Activated CD4-positive, alpha-beta memory T cell treated with anti-CD3 and anti-CD28 coated beads, Interleukin-2, amount 10 ng/mL, durations not matched to agents 7 days and 5 days (primary cell): ENCODE results near the gene TBC1D9. TPM values are rescaled to one million over a fixed set of nuclear protein-coding genes. Genes with fewer than 3 reads are reported as not detected.

Experiments
- CTCF ChIA-PET: fragments of 350-600 bp; sonication (Branson Sonifier 250); formaldehyde crosslinking; loops from one replicate; lab custom pipeline; 2021; ENCODE audit warnings: antibody characterized with exemption, inconsistent platforms; lab: Charles Lee
- POLR2A ChIA-PET: fragments of 350-600 bp; sonication (Branson Sonifier 250); formaldehyde crosslinking; loops from one replicate; lab custom pipeline; 2021; ENCODE audit warnings: antibody characterized with exemption; lab: Charles Lee
- DNase-seq: peaks from one replicate; pipeline ENCODE4 v3.0.0-alpha.2; 2020
- H3K27ac Mint-ChIP-seq: one replicate; pipeline ENCODE4 v1.8.0; 2021; ENCODE audit warnings: mild to moderate bottlenecking, mixed read lengths
- H3K27me3 Mint-ChIP-seq: one replicate; pipeline ENCODE4 v1.8.0; 2021; ENCODE audit warnings: mixed read lengths
- H3K36me3 Mint-ChIP-seq: one replicate; pipeline ENCODE4 v1.8.0; 2021; ENCODE audit warnings: low read depth, mixed read lengths
- H3K4me1 Mint-ChIP-seq: one replicate; pipeline ENCODE4 v1.8.0; 2021; ENCODE audit warnings: mixed read lengths
- H3K4me3 Mint-ChIP-seq: one replicate; pipeline ENCODE4 v1.8.0; 2021; ENCODE audit warnings: mild to moderate bottlenecking, mixed read lengths
- H3K9me3 Mint-ChIP-seq: one replicate; pipeline ENCODE4 v1.8.0; 2021; ENCODE audit warnings: mixed read lengths
- total RNA-seq, 2 experiments: library from RNA; stranded (reverse); gene quantifications; one replicate each; pipeline ENCODE4 v1.2.3, GENCODE V29; 2021

The TBC1D9 gene
- total RNA-seq, 2 experiments from 2014 or later: 0.15 TPM; not detected in 1

DNA sequence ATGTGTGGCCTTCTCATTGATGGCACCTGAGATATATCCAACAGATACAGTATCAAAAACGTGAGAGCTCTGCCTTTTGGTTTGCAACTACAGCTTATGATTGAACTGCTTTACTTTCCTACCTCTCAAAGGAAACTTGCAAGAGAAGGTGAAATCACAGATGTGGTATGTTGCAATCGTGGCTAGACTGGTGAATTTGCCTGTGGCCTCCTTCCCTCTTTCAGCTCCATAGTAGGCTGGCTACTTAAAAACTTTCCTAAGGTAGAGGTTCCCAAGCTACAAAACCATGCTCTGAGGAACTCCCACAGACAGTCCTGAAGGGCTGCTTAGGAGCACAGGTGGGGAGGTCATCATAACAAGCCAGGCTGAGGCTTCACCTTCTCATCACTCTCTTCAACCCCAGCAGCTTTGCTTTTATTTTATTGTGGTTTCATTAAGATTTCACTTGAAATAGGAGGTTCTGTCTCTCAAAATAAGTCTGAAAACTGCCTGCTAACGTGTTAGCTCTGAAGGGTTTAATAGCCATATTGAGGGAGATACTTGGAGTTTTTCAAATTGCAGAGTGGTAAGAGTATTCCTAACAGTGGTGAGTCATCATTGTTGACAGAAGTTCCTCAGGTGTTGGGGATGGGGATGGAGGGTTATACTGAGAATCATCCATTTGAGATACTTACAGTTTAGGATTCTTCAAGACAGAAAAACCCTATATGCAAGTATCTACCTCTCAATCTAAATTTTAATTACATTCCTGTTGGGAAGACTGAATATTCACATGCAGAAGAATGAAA is 93.9 kb downstream of the TBC1D9 start:
- Mint-ChIP-seq H3K9me3 (no peaks in the 10 kb centered on the region), H3K27ac (no peak overlapping the region), H3K4me3 (no peak overlapping the region), H3K27me3 (peaks cover 7% of the 10 kb centered on the region), H3K36me3 (no peaks in the 10 kb centered on the region), H3K4me1 (peaks cover 4% of the 10 kb centered on the region)
- CTCF ChIA-PET: no interaction called here
- no peak for DNase-seq
- POLR2A ChIA-PET: no interaction called here

DNA sequence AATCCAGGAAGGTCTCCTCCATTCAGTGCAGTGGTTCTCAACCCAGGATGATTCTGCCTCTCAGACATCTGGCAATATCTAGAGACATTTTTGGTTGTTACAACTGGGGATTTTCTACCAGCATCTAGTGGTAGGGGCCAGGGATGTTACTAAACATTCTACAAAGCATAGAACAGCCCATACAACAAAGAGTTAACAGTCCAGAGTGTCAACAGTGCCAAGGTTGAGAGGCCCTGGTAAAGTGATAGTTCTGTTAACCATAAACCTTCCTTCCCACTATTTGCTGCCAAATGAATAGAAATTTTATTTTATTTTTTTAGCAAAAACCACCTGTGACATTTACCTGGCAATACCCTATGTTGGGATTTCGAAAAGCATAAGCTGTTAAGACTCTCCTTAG is 94.6 kb downstream of the TBC1D9 start:
- POLR2A ChIA-PET: no interaction called here
- CTCF ChIA-PET: no interaction called here
- H3K27me3 Mint-ChIP-seq: peaks cover 7% of the 10 kb centered on the region

DNA sequence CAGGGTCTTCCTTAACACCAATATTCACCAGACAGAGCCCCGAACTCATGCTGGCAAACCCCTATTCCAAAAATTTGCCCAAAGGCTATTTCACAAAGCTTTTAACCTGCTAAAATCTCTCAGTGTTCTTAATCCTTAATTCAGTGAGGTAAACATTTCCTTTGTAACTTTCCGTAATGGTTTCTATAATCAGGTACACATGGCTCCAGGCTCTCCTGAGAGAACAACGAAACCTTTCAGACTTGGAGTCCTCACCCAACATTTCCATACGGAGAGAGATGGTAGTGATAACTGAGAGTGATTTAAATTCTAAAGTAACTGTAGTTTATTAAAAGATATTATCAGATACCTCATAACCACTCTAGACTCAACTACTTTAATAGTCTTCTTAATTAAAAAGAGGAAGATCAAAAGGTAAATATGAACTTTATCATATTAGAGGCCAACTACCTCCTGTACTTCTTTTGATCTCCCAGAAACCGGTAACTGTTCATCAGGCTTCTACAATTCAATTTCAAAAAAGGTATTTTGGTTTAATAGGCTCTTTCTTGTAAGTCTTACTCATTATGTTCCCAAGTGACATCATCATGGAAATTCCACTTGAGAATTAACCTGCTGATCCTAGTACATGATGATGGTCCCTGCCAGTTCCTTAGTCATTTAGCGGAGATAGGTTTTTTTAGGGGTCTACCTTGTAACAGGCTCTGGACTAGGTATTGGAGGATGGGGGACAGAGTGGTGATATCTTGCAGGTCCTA is 96.1 kb downstream of the TBC1D9 start:
- H3K9me3 Mint-ChIP-seq: no peaks in the 10 kb centered on the region
- CTCF ChIA-PET: no interaction called here
- peaks cover 11% of the 10 kb centered on the region for H3K27me3 Mint-ChIP-seq
- POLR2A ChIA-PET: no interaction called here
- no peaks in the 10 kb centered on the region for H3K36me3 Mint-ChIP-seq
- H3K27ac Mint-ChIP-seq: no peak overlapping the region
- no peaks in the 10 kb centered on the region for H3K4me1 Mint-ChIP-seq
- no peak overlapping the region for H3K4me3 Mint-ChIP-seq
- no peak for DNase-seq

More for the DNA sequence above, 94.6 kb downstream of the TBC1D9 start:
- H3K27ac Mint-ChIP-seq: no peak overlapping the region
- DNase-seq: no peak
- H3K4me1 Mint-ChIP-seq: no peaks in the 10 kb centered on the region
- no peaks in the 10 kb centered on the region for H3K9me3 Mint-ChIP-seq
- H3K4me3 Mint-ChIP-seq: no peak overlapping the region
- H3K36me3 Mint-ChIP-seq: no peaks in the 10 kb centered on the region

DNA sequence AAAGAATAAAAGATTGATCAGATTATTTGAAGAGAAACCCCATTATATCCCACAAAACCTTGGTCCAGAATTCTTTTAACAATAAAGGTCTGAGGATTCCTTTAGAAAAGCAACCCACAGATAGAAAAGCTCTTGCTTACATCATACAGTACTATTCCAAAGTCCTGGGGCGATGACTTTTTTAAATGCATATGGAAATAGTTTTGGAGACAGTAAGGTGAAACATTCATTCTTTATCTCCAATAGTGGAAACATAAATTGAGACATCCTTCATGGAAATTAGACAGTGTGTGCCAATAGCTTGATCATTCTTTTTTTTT is 101.7 kb downstream of the TBC1D9 start:
- no peak for DNase-seq
- Mint-ChIP-seq H3K36me3 (no peaks in the 10 kb centered on the region), H3K27ac (no peak overlapping the region), H3K4me3 (no peak overlapping the region), H3K9me3 (no peaks in the 10 kb centered on the region), H3K4me1 (no peaks in the 10 kb centered on the region), H3K27me3 (peaks cover 10% of the 10 kb centered on the region)
- POLR2A ChIA-PET: no interaction called here
- CTCF ChIA-PET: no interaction called here

DNA sequence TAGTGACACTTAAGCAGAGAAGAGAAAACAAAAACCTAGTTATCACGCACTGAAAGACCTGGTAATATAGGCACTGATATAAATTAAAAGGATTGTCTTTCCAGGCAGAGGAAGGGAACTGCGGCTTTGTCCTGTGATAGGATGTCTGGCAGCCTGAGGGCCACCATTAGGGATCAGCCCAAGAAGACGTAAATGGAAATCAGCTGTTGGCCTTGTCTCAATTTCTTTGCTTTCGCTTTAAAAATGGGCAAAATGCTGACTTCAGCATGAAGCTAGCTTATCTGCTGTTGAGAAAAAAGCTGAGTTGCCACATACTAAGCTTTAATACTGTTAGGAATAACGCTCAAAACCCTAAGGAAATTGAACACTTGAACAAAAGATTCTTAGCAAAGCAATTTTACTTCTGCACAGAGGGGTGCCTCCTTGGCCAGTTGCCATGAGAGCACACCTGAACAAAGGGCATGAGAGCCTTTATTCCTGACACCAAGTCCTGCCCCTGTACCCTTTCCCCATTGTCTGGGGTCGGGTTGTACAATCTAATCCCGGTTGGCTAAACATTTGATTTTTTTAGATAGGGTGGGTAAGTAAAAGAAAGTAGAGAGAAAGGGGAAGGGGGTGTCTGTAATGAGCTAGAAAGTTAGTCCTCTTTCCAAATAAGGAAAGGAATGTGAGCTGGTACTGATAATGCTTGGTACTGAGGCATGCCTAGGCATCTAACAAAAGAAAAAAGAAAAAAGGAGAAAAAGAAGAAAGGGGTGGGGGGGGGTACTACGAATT is 102.3 kb downstream of the TBC1D9 start:
- no peaks in the 10 kb centered on the region for H3K4me1 Mint-ChIP-seq
- no peak overlapping the region for H3K4me3 Mint-ChIP-seq
- ChIA-PET POLR2A (no interaction called here), CTCF (no interaction called here)
- H3K9me3 Mint-ChIP-seq: no peaks in the 10 kb centered on the region
- no peak for DNase-seq
- H3K27me3 Mint-ChIP-seq: peaks cover 10% of the 10 kb centered on the region
- no peaks in the 10 kb centered on the region for H3K36me3 Mint-ChIP-seq
- no peak overlapping the region for H3K27ac Mint-ChIP-seq

DNA sequence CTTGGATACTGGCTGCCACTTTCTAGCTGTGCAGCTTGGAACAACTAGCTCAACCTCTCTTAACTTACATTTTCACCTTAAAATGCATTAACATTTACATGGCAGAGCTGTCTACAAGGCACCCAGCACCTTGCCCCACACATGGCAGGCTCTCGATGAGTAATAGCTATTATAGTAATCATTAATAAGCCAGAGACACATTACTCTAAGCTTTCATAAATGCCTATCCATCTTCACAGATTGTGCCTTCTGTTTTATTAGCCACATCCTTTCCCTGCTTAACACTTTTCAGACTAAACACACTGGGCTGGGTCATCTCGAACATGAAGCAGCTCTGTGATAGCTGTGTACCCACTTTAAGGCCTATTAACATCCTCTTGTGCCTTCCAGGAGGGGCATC is 103.6 kb downstream of the TBC1D9 start:
- H3K36me3 Mint-ChIP-seq: no peaks in the 10 kb centered on the region
- H3K4me1 Mint-ChIP-seq: no peaks in the 10 kb centered on the region
- ChIA-PET POLR2A (no interaction called here), CTCF (interaction anchor here (0.7 kb wide), 1 partner anchor 214 kb away, joined by 4 read pairs; no protein-coding TSS in a partner anchor)
- peaks cover 12% of the 10 kb centered on the region for H3K27me3 Mint-ChIP-seq
- no peak for DNase-seq
- H3K9me3 Mint-ChIP-seq: no peaks in the 10 kb centered on the region
- H3K27ac Mint-ChIP-seq: no peak overlapping the region
- H3K4me3 Mint-ChIP-seq: no peak overlapping the region

DNA sequence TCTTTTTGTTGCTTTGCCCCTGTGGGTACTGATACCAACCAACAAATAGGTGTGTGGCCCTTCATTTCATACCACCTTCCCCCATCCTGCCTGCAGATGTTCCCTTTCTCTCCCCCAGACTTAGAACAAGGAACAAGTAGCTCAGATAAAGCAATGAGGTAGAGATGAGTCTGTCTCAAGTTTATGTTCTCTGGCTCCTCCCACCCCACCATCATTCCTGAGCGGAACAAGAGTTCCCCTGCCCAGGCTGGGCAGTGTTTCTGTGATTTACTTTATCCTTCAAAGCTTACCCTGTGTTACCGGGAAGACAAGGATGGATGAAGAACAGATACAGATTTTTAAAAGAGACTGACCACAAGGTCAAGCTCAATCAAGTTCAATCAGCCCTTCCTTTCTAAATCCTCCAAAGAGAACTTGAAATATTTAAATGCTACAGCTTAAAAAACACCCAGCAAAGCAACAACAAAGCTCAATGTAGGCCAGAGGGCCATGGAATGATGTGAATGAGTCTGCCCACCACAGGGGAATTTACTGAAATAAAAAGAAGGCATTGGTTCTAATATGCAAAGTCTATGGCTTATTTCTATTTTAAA is 107.4 kb downstream of the TBC1D9 start:
- no peaks in the 10 kb centered on the region for H3K9me3 Mint-ChIP-seq
- POLR2A ChIA-PET: no interaction called here
- H3K4me1 Mint-ChIP-seq: no peaks in the 10 kb centered on the region
- CTCF ChIA-PET: no interaction called here
- peaks cover 5% of the 10 kb centered on the region for H3K27me3 Mint-ChIP-seq
- DNase-seq: no peak
- no peaks in the 10 kb centered on the region for H3K36me3 Mint-ChIP-seq
- H3K27ac Mint-ChIP-seq: no peak overlapping the region
- no peak overlapping the region for H3K4me3 Mint-ChIP-seq

DNA sequence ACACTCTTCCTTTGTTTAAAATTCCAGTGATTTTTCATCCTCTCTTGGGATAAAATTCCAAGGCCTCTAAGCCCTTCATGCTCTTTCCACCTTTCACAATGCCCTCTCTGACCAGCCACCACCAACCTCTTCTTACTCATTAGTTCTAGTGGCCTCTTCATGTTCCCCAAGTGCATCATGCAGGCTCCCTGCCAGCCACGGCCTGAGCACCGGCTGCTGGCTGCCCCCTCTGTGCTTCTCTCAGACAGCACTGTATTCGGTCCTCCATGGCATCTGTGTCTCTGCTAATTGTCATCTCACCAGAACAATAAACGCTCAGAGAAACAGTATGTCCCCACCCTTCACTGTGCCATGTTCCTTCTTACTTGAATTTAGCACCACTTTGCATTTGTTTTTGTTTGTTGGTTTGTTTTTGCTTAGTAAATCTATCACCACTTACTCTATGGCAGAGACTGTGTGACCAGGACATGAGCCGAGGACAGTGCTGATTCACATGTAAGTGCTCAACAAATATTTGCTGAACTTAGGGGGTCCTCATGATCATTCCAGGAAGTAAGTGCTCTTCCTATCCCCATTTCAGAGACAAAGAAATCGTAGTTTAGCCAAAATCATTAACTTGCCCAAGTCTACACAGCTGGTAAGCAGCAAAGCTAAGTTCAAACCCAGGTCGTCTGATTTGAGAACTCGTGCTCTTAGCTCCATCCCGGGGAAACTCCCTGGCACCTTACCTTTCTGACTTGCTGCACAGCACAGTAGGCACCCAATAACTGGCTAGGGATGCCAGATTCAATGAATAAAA is 110.4 kb downstream of the TBC1D9 start:
- no peak for DNase-seq
- H3K27me3 Mint-ChIP-seq: peaks cover 3% of the 10 kb centered on the region
- no peaks in the 10 kb centered on the region for H3K4me1 Mint-ChIP-seq
- H3K36me3 Mint-ChIP-seq: no peaks in the 10 kb centered on the region
- POLR2A ChIA-PET: no interaction called here
- no peak overlapping the region for H3K4me3 Mint-ChIP-seq
- H3K9me3 Mint-ChIP-seq: no peaks in the 10 kb centered on the region
- CTCF ChIA-PET: no interaction called here
- no peak overlapping the region for H3K27ac Mint-ChIP-seq

DNA sequence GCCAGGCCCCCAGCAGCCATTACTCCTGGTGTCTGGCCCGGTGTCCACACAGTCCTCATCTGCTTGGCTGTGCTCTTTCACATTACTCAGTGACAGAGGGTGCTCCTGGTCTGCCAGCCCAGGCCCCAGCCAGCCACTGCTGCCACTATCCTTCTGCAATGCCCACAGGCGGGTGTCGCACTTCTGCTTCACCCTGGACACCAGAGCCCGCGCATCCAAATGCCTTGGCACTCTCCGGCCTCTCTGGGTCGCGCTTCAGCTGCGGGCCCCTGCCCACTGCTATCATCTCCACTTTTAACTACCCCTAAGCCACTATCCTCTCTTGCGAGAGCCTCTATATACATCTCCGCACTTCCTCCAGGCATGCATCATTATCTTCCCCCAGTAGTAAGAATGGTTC is 111.0 kb downstream of the TBC1D9 start:
- ChIA-PET POLR2A (no interaction called here), CTCF (no interaction called here)
- Mint-ChIP-seq H3K27ac (no peak overlapping the region), H3K4me1 (no peaks in the 10 kb centered on the region), H3K27me3 (peaks cover 3% of the 10 kb centered on the region), H3K4me3 (no peak overlapping the region), H3K9me3 (no peaks in the 10 kb centered on the region), H3K36me3 (no peaks in the 10 kb centered on the region)
- DNase-seq: no peak

DNA sequence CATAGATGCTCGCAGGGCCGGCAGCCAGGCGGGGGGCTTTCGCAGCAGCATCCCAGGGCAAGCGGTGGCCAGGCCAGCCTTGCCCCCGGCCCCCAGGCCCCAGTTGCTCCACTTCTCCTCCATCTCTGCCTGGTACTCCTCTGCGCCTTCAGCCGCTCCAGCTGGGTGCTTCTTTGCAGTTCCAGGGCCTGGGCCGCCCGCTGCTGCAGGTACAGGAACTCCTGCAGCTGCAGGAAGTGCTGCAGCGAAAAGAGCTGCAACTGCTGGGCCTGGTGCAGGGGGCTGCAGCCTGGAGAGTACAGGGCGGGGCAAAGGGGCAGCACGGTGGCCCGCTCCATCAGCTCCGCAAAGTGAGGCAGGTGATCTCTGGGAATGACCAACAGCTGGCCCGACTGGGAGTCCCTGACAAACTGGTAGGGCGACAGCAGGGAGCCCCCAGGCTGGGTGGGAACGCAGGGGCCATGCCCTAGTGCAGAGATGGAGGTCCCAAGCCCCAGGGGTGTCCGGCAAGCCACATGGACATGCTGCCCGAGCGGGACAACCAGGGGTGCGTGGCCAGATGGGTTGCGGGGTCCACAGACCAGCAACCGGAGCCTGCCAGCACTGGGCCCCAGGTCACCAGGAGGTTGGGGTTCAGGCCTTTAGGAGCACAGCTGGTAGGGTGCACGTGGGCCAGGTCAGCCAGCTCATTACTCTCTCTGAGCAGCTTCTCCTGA is 111.6 kb downstream of the TBC1D9 start:
- Mint-ChIP-seq H3K27ac (no peak overlapping the region), H3K4me1 (no peaks in the 10 kb centered on the region), H3K36me3 (no peaks in the 10 kb centered on the region), H3K27me3 (peaks cover 3% of the 10 kb centered on the region), H3K9me3 (no peaks in the 10 kb centered on the region), H3K4me3 (no peak overlapping the region)
- ChIA-PET CTCF (no interaction called here), POLR2A (no interaction called here)
- DNase-seq: no peak

DNA sequence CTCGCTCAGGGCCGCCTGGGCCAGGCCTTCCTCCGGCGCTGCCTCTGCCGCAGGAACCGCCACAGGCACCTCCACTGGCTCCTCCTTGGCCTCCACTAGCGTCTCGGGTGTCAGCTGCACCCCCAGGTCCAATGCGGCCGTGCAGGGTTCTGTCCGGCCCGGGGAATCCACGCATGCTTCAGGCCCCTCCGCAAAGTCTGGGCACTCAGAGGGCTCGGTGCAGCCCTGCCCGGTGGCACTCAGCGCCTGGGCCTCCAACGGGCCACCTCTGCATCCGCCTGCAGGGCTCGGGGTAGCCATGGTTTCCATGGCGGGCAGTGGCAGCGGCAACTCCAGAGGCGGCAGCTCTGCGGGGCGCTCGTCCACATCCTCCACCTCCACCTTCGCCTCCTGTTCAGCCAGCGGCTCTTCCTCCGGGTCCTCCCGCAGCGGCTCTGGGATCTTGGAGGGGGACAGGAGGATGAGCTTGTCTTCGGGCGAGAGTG is 112.6 kb downstream of the TBC1D9 start:
- Mint-ChIP-seq H3K4me1 (no peaks in the 10 kb centered on the region), H3K4me3 (no peak overlapping the region), H3K36me3 (no peaks in the 10 kb centered on the region), H3K27ac (no peak overlapping the region), H3K27me3 (peaks cover 2% of the 10 kb centered on the region), H3K9me3 (no peaks in the 10 kb centered on the region)
- POLR2A ChIA-PET: no interaction called here
- CTCF ChIA-PET: no interaction called here
- no peak for DNase-seq
